SU-DHL-6 (cell line): ENCODE results near the gene MYMX.

ENCODE experiments used
- CTCF ChIP-seq: fragments of 200-600 bp; sonication (generic); IDR thresholded peaks from one replicate; pipeline ENCODE4 v1.5.1; 2017; ENCODE audit warnings: antibody characterized with exemption, mild to moderate bottlenecking, low read length, moderate library complexity; ENCODE audit not compliant: insufficient read depth, poor library complexity, severe bottlenecking
- EZH2phosphoT487 ChIP-seq: fragments of 200-600 bp; sonication (generic), shearing (Covaris generic); conservative IDR thresholded peaks from 2 replicates; pipeline ENCODE4 v1.6.1; 2018; ENCODE audit warnings: mild to moderate bottlenecking, antibody characterized with exemption, low read length, moderate library complexity, mixed read lengths

GRCh38 chr6:44167567-44167966 lies 49.2 kb upstream of the MYMX start:
- TF ChIP-seq CTCF = no peak
- TF ChIP-seq EZH2phosphoT487 = no peak
